K562 (cell line): ENCODE data around the gene ARHGAP12. TPM values are rescaled to one million over a fixed set of nuclear protein-coding genes. Genes with fewer than 3 reads are reported as not detected.
A peak's percentile ranks its signal among the peaks of the same experiment; 100 is the strongest.

Experiments
- CBX8 ChIP-seq: fragments of 200-600 bp; sonication (generic); IDR thresholded peaks from 2 replicates; pipeline ENCODE4 v1.6.1; 2012; ENCODE audit warnings: borderline replicate concordance, mixed run types, low read depth, mild to moderate bottlenecking, moderate library complexity, mixed read lengths, low read length, control low read depth, inconsistent platforms; ENCODE audit not compliant: poor library complexity, severe bottlenecking; ENCODE audit errors: extremely low read depth
- FOXJ3 ChIP-seq: sonication (generic); formaldehyde crosslinking; IDR thresholded peaks from 2 replicates; pipeline ENCODE4 v1.4.0; 2020; ENCODE audit warnings: mild to moderate bottlenecking, missing genetic modification reagents
- KDM4B ChIP-seq, 2 experiments: fragments of 450-650 bp in 1 of 2; sonication (generic) in 1 of 2; IDR thresholded peaks; 2 replicates each; pipeline ENCODE4 v1.6.1; 2016 to 2017; ENCODE audit warnings: borderline replicate concordance in 2 of 2, antibody characterized with exemption in 1 of 2, low read depth in 1 of 2, mild to moderate bottlenecking in 1 of 2
- MTA1 ChIP-seq: fragments of 450-650 bp; IDR thresholded peaks from 2 replicates; pipeline ENCODE4 v1.6.1; 2017; ENCODE audit warnings: borderline replicate concordance
- MTF1 ChIP-seq: fragments of 250-450 bp; sonication (Bioruptor Pico); IDR thresholded peaks from 2 replicates; pipeline ENCODE4 v1.9.0; 2021; ENCODE audit warnings: moderate library complexity, mild to moderate bottlenecking, inconsistent platforms, borderline replicate concordance
- NONO ChIP-seq, 2 experiments: fragments of 200-400 bp in 1 of 2; fragments of 450-650 bp in 1 of 2; formaldehyde crosslinking in 1 of 2; IDR thresholded peaks; 2 replicates each; pipeline ENCODE4 v1.6.1; 2017; ENCODE audit warnings: low read depth in 2 of 2, mild to moderate bottlenecking in 2 of 2, moderate library complexity in 2 of 2, low read length in 1 of 2
- PCBP2 ChIP-seq: fragments of 200-400 bp; formaldehyde crosslinking; IDR thresholded peaks from 2 replicates; pipeline ENCODE4 v1.6.1; 2018; ENCODE audit warnings: low read length, low read depth, mild to moderate bottlenecking, moderate library complexity; ENCODE audit not compliant: poor library complexity, severe bottlenecking
- TAF7 ChIP-seq: fragments of 450-650 bp; IDR thresholded peaks from 2 replicates; pipeline ENCODE4 v1.6.1; 2016; ENCODE audit warnings: missing genetic modification characterization, missing compliant biosample characterization
- TEAD1 ChIP-seq, 2 experiments: fragments of 450-650 bp in 1 of 2; sonication (generic) in 1 of 2; formaldehyde crosslinking; IDR thresholded peaks; 2 replicates each; pipeline versions ENCODE4 v1.4.0 to v1.8.0; 2020 to 2022; ENCODE audit warnings: mild to moderate bottlenecking in 2 of 2, missing genetic modification reagents in 1 of 2
- TRIM25 ChIP-seq: fragments of 450-650 bp; IDR thresholded peaks from 2 replicates; pipeline ENCODE4 v1.7.0; 2016; ENCODE audit warnings: borderline replicate concordance
- polyA plus RNA-seq, 8 experiments: library from polyadenylated mRNA; depleted of rRNA in 4 of 8; stranded (reverse) in 5 of 8; unstranded in 3 of 8; fragments of >200 nt; fragmentation: Nextera tagmentation in 2 of 8; fragmentation: Illumina TruSeq in 1 of 8; extraction: Ambion mirVana in 2 of 8; extraction: Trizol in 1 of 8; gene quantifications; 2 replicates each; pipeline versions ENCODE4 v1.2.1 to v1.2.3, GENCODE V29; 2011 to 2014; ENCODE audit warnings: inconsistent platforms in 1 of 8, missing spikeins in 1 of 8
- total RNA-seq, 7 experiments: library from RNA; depleted of rRNA in 6 of 7; stranded (reverse); fragments of >200 nt in 6 of 7; fragmentation: Illumina TruSeq in 2 of 7; extraction: Trizol in 2 of 7; gene quantifications; 2 replicates each; pipeline versions ENCODE4 v1.2.1 to v1.2.3, GENCODE V29; 2011 to 2021; ENCODE audit warnings: low replicate concordance in 1 of 7
- TF ChIP-seq, protein P1 (sequence below), 2 experiments: fragments of 450-650 bp in 1 of 2; sonication (generic) in 1 of 2; formaldehyde crosslinking in 1 of 2; IDR thresholded peaks; 2 replicates each; pipeline versions ENCODE4 v1.7.1 to v1.9.0; 2016 to 2022; ENCODE audit warnings: inconsistent platforms in 1 of 2, mild to moderate bottlenecking in 1 of 2, missing genetic modification reagents in 1 of 2

ARHGAP12 gene
- total and polyA plus RNA-seq, 9 of the 15 experiments (the other 6 are each of a cell fraction or from before 2014, with no cell fraction given), result 4.4 to 18.7 (median 10.1) TPM

- no peak for TF ChIP-seq PCBP2
- no peak for TF ChIP-seq FOXJ3 (CRISPR knock-in tag)
- peak; percentile 81 to 92 for TF ChIP-seq NONO (IDR thresholded peaks at IDR 0.05; ENCODE audit: low read depth in 2 of 2, low read length in 1 of 2)
- TF ChIP-seq, protein P1, sequence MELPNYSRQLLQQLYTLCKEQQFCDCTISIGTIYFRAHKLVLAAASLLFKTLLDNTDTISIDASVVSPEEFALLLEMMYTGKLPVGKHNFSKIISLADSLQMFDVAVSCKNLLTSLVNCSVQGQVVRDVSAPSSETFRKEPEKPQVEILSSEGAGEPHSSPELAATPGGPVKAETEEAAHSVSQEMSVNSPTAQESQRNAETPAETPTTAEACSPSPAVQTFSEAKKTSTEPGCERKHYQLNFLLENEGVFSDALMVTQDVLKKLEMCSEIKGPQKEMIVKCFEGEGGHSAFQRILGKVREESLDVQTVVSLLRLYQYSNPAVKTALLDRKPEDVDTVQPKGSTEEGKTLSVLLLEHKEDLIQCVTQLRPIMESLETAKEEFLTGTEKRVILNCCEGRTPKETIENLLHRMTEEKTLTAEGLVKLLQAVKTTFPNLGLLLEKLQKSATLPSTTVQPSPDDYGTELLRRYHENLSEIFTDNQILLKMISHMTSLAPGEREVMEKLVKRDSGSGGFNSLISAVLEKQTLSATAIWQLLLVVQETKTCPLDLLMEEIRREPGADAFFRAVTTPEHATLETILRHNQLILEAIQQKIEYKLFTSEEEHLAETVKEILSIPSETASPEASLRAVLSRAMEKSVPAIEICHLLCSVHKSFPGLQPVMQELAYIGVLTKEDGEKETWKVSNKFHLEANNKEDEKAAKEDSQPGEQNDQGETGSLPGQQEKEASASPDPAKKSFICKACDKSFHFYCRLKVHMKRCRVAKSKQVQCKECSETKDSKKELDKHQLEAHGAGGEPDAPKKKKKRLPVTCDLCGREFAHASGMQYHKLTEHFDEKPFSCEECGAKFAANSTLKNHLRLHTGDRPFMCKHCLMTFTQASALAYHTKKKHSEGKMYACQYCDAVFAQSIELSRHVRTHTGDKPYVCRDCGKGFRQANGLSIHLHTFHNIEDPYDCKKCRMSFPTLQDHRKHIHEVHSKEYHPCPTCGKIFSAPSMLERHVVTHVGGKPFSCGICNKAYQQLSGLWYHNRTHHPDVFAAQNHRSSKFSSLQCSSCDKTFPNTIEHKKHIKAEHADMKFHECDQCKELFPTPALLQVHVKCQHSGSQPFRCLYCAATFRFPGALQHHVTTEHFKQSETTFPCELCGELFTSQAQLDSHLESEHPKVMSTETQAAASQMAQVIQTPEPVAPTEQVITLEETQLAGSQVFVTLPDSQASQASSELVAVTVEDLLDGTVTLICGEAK (IDR thresholded peaks at IDR 0.05), result no peak
- TF ChIP-seq, protein P1 (CRISPR knock-in tag; IDR thresholded peaks at IDR 0.05), result no peak
- no peak for TF ChIP-seq KDM4B (IDR thresholded peaks at IDR 0.05; ENCODE audit: borderline replicate concordance in 2 of 2, low read depth in 1 of 2)
- no peak for TF ChIP-seq TRIM25
- TF ChIP-seq MTA1, result no peak
- TF ChIP-seq CBX8, result no peak
- TF ChIP-seq MTF1 (CRISPR knock-in tag), result no peak
- 0 out of 4 replicates have a peak, but pooled peaks of 1 of the 2 experiments have one; percentile 53 for TF ChIP-seq TEAD1 (CRISPR knock-in tag; IDR thresholded peaks at IDR 0.05)
- TF ChIP-seq TAF7 (tag), result no peak
Observed at GRCh38 chr10:31928549-31929260, at the start of gene ARHGAP12 (continued).
